ENCODE measurements around the gene MORN1. TPM values are rescaled to one million over a fixed set of nuclear protein-coding genes. Genes with fewer than 3 reads are reported as not detected.

Gene MORN1
- total RNA-seq, 1 donor from 2014 or later = 10.8 TPM

DNA sequence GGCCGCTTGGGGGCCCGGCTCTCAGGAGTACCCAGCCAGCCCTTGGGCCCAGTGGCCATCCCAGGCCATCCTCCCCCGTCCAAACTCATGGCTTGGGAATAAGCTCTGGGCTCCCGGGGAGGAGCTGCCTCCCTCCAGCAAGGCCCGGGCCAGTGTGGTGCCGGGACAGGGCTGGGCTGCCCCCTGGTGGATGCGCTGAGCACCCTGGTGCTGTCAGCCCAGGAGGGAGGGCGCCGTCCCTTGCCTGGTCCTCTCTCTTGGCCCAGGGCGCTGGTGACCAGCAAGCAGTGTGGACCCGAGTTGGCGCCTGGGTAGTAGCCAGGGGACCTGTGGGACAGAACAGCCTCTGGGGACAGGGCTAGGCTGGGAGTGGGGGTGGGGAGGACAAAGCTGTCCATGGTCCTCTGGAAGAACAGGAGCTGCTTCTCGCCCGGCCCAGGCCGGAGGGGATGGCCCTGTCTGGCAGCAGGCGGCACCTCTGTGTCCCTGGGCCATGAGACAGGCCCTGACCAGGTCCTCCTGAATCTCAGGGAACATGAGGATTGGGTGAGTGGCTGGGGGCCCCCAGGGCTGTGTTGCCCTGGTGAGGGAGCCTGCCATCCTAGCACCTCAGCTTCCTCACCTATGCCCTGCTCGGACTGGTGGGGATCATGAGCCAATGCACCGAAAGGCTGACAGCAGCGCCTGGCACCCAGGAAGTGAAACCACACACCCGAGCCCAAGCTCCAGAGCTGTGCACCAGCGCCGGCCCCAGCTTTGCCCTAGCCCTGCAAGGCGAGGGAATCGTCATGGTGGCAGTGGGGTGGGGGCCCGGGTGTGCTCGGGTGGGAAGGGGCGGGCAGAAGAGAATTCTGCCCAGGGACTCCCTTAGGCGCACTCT, 9.4 kb downstream of the MORN1 start:
- no peak overlapping the region for H3K27ac Mint-ChIP-seq (ENCODE audit: unreplicated experiment)
- TF ChIP-seq CTCF (IDR thresholded peaks at IDR 0.05; ENCODE audit: partially characterized antibody, unreplicated experiment) = peak; percentile 85
- H3K9me3 Mint-ChIP-seq (ENCODE audit: unreplicated experiment) = peaks cover 6% of the 10 kb centered on the region
- no peak overlapping the region for H3K4me3 Mint-ChIP-seq (ENCODE audit: unreplicated experiment)
- H3K36me3 Mint-ChIP-seq (ENCODE audit: unreplicated experiment) = peaks cover 5% of the 10 kb centered on the region
- peaks cover 7% of the 10 kb centered on the region for H3K27me3 Mint-ChIP-seq (ENCODE audit: unreplicated experiment)
- DNase-seq = peak; percentile 96
- H3K4me1 Mint-ChIP-seq (ENCODE audit: low read depth, unreplicated experiment) = peaks cover 26% of the 10 kb centered on the region

GRCh38 chr1:2380816-2381591, 10.3 kb downstream of the MORN1 start:
- peaks cover 11% of the 10 kb centered on the region for H3K27me3 Mint-ChIP-seq (ENCODE audit: unreplicated experiment)
- peaks cover 4% of the 10 kb centered on the region for H3K36me3 Mint-ChIP-seq (ENCODE audit: unreplicated experiment)
- peak; percentile 20 for DNase-seq
- no peak overlapping the region for H3K27ac Mint-ChIP-seq (ENCODE audit: unreplicated experiment)
- peaks cover 20% of the 10 kb centered on the region for H3K4me1 Mint-ChIP-seq (ENCODE audit: low read depth, unreplicated experiment)
- H3K9me3 Mint-ChIP-seq (ENCODE audit: unreplicated experiment) = peaks cover 6% of the 10 kb centered on the region
- no peak overlapping the region for H3K4me3 Mint-ChIP-seq (ENCODE audit: unreplicated experiment)
- no peak for TF ChIP-seq CTCF (IDR thresholded peaks at IDR 0.05; ENCODE audit: partially characterized antibody, unreplicated experiment)

DNA sequence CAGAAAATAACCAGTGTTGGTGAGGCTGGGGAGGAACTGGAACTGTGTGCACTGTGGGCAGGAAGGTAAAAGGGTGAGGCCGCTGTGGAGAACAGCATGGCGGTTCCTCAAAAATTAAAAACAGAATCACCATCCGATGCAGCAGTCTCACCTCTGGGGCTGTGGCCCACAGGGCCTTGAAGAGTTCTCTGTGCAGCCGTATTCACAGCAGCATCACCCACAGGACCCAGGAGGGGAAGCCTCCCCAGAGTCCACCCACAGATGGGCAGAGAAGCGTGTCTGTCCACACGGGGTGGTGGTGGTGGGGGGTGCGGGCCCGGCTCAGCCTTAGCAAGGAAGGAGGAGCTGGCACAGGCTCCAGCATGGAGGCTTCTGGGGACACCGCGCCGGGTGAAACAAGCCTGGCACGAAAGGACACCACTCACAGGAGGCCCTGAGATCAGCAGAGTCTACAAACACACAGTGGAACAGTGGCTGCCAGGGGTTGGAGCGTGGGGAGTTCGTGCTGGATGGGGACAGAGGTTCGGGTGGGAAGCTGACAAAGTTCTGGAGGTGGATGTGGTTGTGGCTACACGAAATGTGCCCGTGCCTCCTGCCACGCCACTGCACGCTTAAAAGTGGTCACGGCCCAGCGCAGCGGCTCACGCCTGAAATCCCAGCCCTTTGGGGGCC, 11.5 kb downstream of the MORN1 start:
- Mint-ChIP-seq H3K27ac (ENCODE audit: unreplicated experiment) (no peak overlapping the region), H3K27me3 (ENCODE audit: unreplicated experiment) (peaks cover 12% of the 10 kb centered on the region), H3K36me3 (ENCODE audit: unreplicated experiment) (no peaks in the 10 kb centered on the region), H3K4me3 (ENCODE audit: unreplicated experiment) (no peak overlapping the region), H3K4me1 (ENCODE audit: low read depth, unreplicated experiment) (peaks cover 11% of the 10 kb centered on the region), H3K9me3 (ENCODE audit: unreplicated experiment) (peaks cover 6% of the 10 kb centered on the region)
- no peak for TF ChIP-seq CTCF (IDR thresholded peaks at IDR 0.05; ENCODE audit: partially characterized antibody, unreplicated experiment)
- peak; percentile 8 for DNase-seq

- no peak overlapping the region for H3K4me3 Mint-ChIP-seq (ENCODE audit: unreplicated experiment)
- no peaks in the 10 kb centered on the region for H3K36me3 Mint-ChIP-seq (ENCODE audit: unreplicated experiment)
- H3K9me3 Mint-ChIP-seq (ENCODE audit: unreplicated experiment) = peaks cover 5% of the 10 kb centered on the region
- peaks cover 13% of the 10 kb centered on the region for H3K27me3 Mint-ChIP-seq (ENCODE audit: unreplicated experiment)
- TF ChIP-seq CTCF (IDR thresholded peaks at IDR 0.05; ENCODE audit: partially characterized antibody, unreplicated experiment) = no peak
- H3K4me1 Mint-ChIP-seq (ENCODE audit: low read depth, unreplicated experiment) = peaks cover 11% of the 10 kb centered on the region
- DNase-seq = peak; percentile 9
- no peak overlapping the region for H3K27ac Mint-ChIP-seq (ENCODE audit: unreplicated experiment)
Observed at GRCh38 chr1:2378956-2379732, 12.2 kb downstream of the MORN1 start.
